Esophagus muscularis mucosa (tissue), 4 donors: ENCODE data around the gene AP1M1. TPM values are rescaled to one million over a fixed set of nuclear protein-coding genes. Genes with fewer than 3 reads are reported as not detected.

Source experiments
- DNase-seq: peaks from one replicate; pipeline ENCODE4 v3.0.0-alpha.2; 2017; ENCODE audit errors: extremely low spot score
- H3K27ac ChIP-seq, 4 donors: fragments of 200-600 bp; sonication (generic); replicated peaks in 1 of 4; 1 replicate in 3 of 4; 2 replicates in 1 of 4; pipeline ENCODE4 v1.5.1; 2016 to 2019; ENCODE audit warnings: mild to moderate bottlenecking in 1 of 4
- H3K27me3 ChIP-seq, 4 donors: fragments of 200-600 bp; sonication (generic); one replicate each; pipeline versions ENCODE4 v1.5.1 to v1.6.0; 2016 to 2019
- H3K36me3 ChIP-seq, 4 donors: fragments of 200-600 bp; sonication (generic); one replicate each; pipeline ENCODE4 v1.5.1; 2016 to 2019
- H3K4me1 ChIP-seq, 4 donors: fragments of 200-600 bp; sonication (generic); one replicate each; pipeline ENCODE4 v1.5.1; 2016 to 2019
- H3K4me3 ChIP-seq, 4 donors: fragments of 200-600 bp; sonication (generic); 1 replicate in 2 of 4; 2 replicates in 2 of 4; pipeline ENCODE4 v1.5.1; 2016 to 2019; ENCODE audit warnings: mild to moderate bottlenecking in 4 of 4, moderate library complexity in 1 of 4
- H3K9me3 ChIP-seq, 4 donors: fragments of 200-600 bp; sonication (generic); 1 replicate in 3 of 4; 2 replicates in 1 of 4; pipeline ENCODE4 v1.5.1; 2016 to 2019
- EP300 ChIP-seq: sonication (generic); formaldehyde crosslinking; IDR thresholded peaks from one replicate; pipeline ENCODE4 v1.6.1; 2017; ENCODE audit warnings: antibody characterized with exemption
- POLR2A ChIP-seq: fragments of 450-650 bp; IDR thresholded peaks from one replicate; pipeline ENCODE4 v1.6.1; 2017; ENCODE audit warnings: antibody characterized with exemption, moderate library complexity, mild to moderate bottlenecking, low read depth
- POLR2AphosphoS5 ChIP-seq, 2 donors: sonication (generic); formaldehyde crosslinking; IDR thresholded peaks; one replicate each; pipeline ENCODE4 v1.6.1; 2017; ENCODE audit warnings: antibody characterized with exemption in 2 of 2
- WGBS: methylation state at CpG from one replicate; pipeline ENCODE4 v1.1.5; 2018; 5-methylcytosine and 5-hydroxymethylcytosine counted together
- intact Hi-C: fragments of 100-400 bp; cut with DNase I; formaldehyde crosslinking; loops from one replicate; pipeline ENCODE4 v1.15.1; 2023
- total RNA-seq, 4 donors: library from RNA; depleted of rRNA; stranded (reverse); fragments of >200 nt; gene quantifications; one replicate each; pipeline versions ENCODE4 v1.1.0 to v1.2.1, GENCODE V29; 2016
- TF ChIP-seq, protein P1 (sequence below), 3 experiments: fragments of 200-600 bp in 2 of 3; fragments of 450-650 bp in 1 of 3; sonication (generic) in 2 of 3; IDR thresholded peaks; one replicate each; pipeline ENCODE4 v1.5.1; 2017 to 2019; ENCODE audit warnings: antibody characterized with exemption in 3 of 3, mild to moderate bottlenecking in 2 of 3, moderate library complexity in 1 of 3

The AP1M1 gene
- total RNA-seq, 4 donors from 2014 or later, result 63.1 to 115 (median 98.6) TPM

DNA sequence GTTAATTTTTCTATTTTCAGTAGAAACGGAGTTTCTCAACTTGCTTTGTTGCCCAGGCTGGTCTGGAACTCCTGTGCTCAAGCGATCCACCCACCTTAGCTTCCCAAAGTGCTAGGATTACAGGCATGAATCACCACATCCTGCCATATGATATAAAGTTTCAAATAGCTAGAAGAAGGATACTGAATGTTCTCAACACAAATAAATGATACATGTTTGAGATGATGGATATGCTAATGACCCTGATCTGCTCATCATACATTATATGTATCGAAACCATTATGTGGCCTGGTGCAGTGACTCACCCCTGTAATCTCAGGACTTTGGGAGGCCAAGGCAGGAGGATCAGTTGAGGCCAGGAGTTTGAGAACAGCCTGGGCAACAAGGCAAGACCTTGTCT is 35.9 kb upstream of the AP1M1 start:
- H3K4me1 ChIP-seq, result no peaks in the 10 kb centered on the region
- no peaks in the 10 kb centered on the region for H3K36me3 ChIP-seq
- H3K27ac ChIP-seq, result no peak overlapping the region
- 67% methylated on average over 3 of the region's 3 CpGs for WGBS
- intact Hi-C loops, result no loop called here
- no peaks in the 10 kb centered on the region for H3K9me3 ChIP-seq
- H3K27me3 ChIP-seq, result no peaks in the 10 kb centered on the region
- no peak for DNase-seq
- TF ChIP-seq POLR2AphosphoS5 (IDR thresholded peaks at IDR 0.05) (no peak), EP300 (no peak), POLR2A (no peak)
- TF ChIP-seq, protein P1, sequence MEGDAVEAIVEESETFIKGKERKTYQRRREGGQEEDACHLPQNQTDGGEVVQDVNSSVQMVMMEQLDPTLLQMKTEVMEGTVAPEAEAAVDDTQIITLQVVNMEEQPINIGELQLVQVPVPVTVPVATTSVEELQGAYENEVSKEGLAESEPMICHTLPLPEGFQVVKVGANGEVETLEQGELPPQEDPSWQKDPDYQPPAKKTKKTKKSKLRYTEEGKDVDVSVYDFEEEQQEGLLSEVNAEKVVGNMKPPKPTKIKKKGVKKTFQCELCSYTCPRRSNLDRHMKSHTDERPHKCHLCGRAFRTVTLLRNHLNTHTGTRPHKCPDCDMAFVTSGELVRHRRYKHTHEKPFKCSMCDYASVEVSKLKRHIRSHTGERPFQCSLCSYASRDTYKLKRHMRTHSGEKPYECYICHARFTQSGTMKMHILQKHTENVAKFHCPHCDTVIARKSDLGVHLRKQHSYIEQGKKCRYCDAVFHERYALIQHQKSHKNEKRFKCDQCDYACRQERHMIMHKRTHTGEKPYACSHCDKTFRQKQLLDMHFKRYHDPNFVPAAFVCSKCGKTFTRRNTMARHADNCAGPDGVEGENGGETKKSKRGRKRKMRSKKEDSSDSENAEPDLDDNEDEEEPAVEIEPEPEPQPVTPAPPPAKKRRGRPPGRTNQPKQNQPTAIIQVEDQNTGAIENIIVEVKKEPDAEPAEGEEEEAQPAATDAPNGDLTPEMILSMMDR (IDR thresholded peaks at IDR 0.05), result no peak
- no peak overlapping the region for H3K4me3 ChIP-seq

DNA sequence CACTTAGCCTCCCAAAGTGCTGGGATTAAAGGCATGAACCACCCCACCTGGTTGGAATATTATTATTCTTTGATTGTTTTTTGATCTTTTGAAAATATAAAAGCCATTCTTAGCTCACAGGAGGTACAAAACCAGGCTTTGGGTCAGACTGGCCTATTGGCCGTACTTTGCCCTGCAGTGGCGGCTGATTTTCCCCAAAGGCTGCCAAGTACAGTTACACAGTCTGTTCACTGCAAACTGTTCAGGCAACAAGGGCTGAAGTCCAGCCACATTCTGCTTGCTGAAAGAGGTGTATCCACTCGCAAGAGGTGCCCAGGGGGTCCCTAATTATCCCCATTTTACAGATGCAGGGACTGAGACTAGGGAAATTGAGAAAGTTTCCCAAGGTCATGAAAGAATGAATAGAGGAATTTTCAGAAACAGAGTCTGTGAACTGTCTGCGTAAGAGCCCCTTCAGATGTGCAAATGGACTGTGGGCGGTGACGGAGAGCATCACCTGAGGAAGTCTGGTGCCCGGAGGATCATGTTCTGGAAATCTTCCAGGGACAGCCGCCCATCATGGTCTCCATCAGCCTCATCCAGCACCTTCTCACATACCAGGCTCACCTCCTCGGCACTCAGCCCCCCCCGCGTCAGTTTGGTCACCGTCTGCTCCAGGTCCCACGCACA is 33.4 kb upstream of the AP1M1 start:
- 87% methylated on average over 13 of the region's 13 CpGs for WGBS
- TF ChIP-seq EP300, result no peak
- TF ChIP-seq, protein P1 (IDR thresholded peaks at IDR 0.05), result no peak
- TF ChIP-seq POLR2AphosphoS5 (IDR thresholded peaks at IDR 0.05), result no peak
- TF ChIP-seq POLR2A, result no peak
- Histone ChIP-seq H3K9me3 (no peaks in the 10 kb centered on the region), H3K27ac (no peak overlapping the region), H3K36me3 (no peaks in the 10 kb centered on the region), H3K27me3 (no peaks in the 10 kb centered on the region), H3K4me1 (no peaks in the 10 kb centered on the region), H3K4me3 (no peak overlapping the region)
- intact Hi-C loops, result no loop called here
- no peak for DNase-seq

DNA sequence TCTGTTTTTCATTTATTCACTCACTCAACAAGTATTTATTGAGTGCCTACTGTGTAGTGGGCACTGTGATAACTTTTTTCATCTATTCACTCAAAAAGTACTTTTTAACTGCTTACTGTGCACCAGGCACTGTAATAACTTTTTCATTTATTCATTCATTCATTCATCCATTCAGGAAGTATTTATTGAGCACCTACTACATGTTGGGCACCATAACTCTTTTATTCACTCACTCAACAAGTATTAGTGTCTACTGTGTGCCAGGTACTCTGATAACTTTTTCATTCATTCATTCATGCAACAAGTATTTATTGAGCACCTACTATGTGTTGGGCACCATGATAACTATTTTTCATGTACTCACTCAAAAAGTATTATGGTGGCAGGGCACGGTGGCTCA is 31.3 kb upstream of the AP1M1 start:
- H3K36me3 ChIP-seq, result no peaks in the 10 kb centered on the region
- H3K4me3 ChIP-seq, result no peak overlapping the region
- H3K9me3 ChIP-seq, result no peaks in the 10 kb centered on the region
- H3K27me3 ChIP-seq, result peaks cover 0 to 5% (median 0%) of the 10 kb centered on the region in 4 donors
- 82% methylated on average over 1 of the region's 1 CpG for WGBS
- DNase-seq, result no peak
- no peak for TF ChIP-seq POLR2A
- H3K27ac ChIP-seq, result no peak overlapping the region
- intact Hi-C loops, result no loop called here
- no peaks in the 10 kb centered on the region for H3K4me1 ChIP-seq

DNA sequence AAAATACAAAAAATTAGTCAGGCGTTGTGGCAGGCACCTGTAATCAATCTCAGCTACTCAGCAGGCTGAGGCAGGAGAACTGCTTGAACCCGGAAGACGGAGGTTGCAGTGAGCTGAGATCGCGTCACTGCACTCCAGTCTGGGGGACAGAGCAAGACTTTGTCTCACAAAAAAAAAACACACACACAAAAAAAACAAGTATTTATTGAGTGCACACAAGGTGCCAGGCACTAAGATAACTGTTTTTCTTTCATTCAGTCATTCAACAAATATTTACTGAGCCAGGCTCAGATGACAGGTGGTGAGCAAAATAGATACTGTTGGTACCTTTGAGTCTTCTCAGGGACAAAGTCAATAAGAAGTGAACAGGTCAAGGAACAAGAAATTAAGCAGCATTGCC is 30.7 kb upstream of the AP1M1 start:
- no peaks in the 10 kb centered on the region for H3K9me3 ChIP-seq
- DNase-seq, result no peak
- 92% methylated on average over 5 of the region's 5 CpGs for WGBS
- H3K4me1 ChIP-seq, result no peaks in the 10 kb centered on the region
- peaks cover 0 to 5% (median 0%) of the 10 kb centered on the region in 4 donors for H3K27me3 ChIP-seq
- no peak overlapping the region for H3K4me3 ChIP-seq
- H3K27ac ChIP-seq, result no peak overlapping the region
- H3K36me3 ChIP-seq, result no peaks in the 10 kb centered on the region
- TF ChIP-seq POLR2AphosphoS5 (IDR thresholded peaks at IDR 0.05) (no peak), POLR2A (no peak), EP300 (no peak)
- TF ChIP-seq, protein P1 (IDR thresholded peaks at IDR 0.05), result no peak
- intact Hi-C loops, result no loop called here

DNA sequence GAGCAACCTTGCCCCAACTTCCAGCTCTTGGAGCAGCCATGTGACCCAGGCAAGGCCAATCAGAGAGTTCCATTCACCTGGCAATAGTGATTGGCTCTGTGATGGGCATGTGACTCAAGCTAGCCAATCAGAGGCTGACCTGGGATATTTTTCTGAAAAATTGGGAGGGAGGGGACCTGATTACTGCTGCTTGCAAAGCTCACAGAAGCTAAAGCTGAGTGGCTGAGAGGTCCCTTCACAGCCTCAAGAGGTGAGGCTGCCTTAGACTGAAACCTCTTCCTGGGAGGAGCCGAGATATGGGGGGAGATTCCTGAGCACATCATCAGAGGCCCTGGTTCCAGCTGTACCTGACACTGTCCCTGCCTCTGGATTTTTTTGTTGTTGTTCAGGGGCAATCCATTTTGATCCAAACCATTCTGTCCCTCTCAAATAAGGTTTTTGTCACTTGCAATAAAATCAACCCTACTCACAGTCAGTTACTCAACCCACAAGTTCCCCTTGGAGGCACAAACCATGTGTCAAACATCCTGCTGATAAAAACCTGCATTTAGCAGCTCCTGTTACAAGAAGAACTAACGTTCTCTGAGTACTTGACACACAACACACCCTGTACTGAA is 29.1 kb upstream of the AP1M1 start:
- 45% methylated on average over 2 of the region's 2 CpGs for WGBS
- H3K27ac ChIP-seq, result no peak overlapping the region
- peaks cover 0 to 9% (median 0%) of the 10 kb centered on the region in 4 donors for H3K27me3 ChIP-seq
- no peaks in the 10 kb centered on the region for H3K9me3 ChIP-seq
- DNase-seq, result no peak
- no peak overlapping the region for H3K4me3 ChIP-seq
- intact Hi-C loops, result no loop called here
- no peaks in the 10 kb centered on the region for H3K4me1 ChIP-seq
- TF ChIP-seq, protein P1 (IDR thresholded peaks at IDR 0.05), result no peak
- no peak for TF ChIP-seq EP300
- no peak for TF ChIP-seq POLR2AphosphoS5 (IDR thresholded peaks at IDR 0.05)
- no peak for TF ChIP-seq POLR2A
- no peaks in the 10 kb centered on the region for H3K36me3 ChIP-seq
